AG20443 (cell line): Measurements from ENCODE around the gene E2F3.
"Not testable (repeated sequence)": the region's sequence is repeated elsewhere in the genome, so short reads cannot be mapped to it uniquely, and the experiment has no call there.

Source experiments
- DNase-seq: peaks from one replicate; pipeline ENCODE4 v3.0.0; 2012; ENCODE audit warnings: low spot score, mixed read lengths

The E2F3 gene

GRCh38 chr6:20467437-20467836 lies 65.8 kb downstream of the E2F3 start:
- no peak for DNase-seq

- DNase-seq: no peak
Measured at GRCh38 chr6:20468209-20468608, 66.5 kb downstream of the E2F3 start.

- DNase-seq: no peak
Measured at GRCh38 chr6:20472748-20473147, 71.1 kb downstream of the E2F3 start.

DNA sequence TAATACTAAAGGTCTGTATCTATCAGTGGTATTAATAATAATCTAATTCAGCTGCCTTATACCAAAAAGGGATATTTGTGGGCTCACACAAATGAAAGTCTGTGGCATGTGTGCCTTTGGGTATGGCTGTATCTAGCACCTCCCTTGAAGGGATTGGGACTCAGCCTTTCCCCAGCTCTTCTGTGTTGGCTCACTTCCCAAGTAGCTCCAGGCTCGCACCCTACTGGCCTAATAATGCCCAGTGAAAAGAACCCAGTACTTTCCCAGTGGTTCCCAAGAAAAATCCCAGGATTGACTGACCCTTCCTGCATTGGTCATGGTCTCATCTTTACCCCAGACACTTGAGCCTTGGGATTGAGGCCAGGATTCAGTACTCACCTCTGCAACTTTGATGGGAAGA lies 71.8 kb downstream of the E2F3 start:
- no peak for DNase-seq

- no peak for DNase-seq
Measured at GRCh38 chr6:20474874-20475542, 73.3 kb downstream of the E2F3 start.

DNA sequence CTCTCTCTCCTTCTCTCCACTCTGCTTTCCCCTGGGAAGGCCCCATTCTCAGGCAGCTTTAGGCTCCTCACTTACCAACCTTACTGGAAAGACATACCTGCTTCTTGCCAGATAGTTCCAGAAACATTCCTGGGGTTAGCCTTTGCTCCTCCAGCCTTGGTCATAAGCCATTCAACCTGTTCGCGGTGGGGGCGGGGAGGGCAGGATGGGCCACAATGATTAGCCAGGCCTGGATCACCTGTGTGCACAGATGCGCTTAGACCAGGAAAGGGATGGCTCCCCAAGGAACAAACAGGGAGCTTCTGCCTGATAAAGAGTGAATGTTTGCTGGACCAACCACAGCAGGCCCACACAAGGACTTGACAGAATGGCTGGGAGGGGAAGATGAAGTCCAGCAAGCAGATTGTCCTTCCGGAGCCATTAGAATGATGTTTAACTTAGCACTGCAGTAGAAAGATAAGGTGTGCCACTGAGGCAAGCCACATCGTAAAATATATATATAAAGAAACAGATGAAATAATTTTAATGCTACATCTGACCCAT lies 74.9 kb downstream of the E2F3 start:
- DNase-seq: no peak

DNA sequence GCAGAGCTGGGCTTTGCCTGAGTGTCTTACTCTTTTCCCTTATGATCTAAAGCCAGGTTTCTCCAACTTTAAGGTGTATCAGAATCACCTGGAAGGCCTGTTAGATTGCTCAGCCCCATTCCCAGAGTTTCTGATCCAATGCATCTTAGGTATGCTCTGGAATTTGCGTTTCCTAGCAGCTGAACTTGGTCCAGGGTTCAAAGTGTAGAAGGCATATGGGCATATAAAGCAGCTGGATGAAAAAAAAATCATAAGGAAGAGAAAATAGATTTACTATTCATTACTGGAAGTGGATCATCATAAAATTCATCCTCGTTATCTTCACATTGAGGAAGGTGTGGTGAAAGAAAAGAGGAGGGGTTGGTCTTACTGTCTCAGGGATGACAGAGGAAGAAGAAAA lies 75.8 kb downstream of the E2F3 start:
- DNase-seq: no peak

- DNase-seq: no peak
Measured at GRCh38 chr6:20479060-20479459, 77.4 kb downstream of the E2F3 start.

DNA sequence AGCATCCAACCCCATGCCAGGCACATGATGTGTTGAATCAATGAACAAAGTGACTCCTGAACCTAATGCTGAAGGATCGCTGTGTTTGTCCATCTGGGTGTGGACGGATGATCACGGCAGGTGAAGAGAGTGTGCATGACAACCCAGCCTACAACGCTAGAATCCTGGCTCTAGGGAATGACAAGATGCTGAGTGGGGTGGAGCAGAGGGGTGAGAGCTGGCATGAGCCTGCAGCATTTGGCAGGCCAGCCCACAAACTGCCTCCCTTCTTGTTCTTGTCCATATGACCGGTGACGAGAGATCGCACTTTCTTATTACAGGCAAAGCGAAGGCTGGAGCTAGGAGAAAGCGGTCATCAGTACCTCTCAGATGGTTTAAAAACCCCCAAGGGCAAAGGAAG lies 77.8 kb downstream of the E2F3 start:
- DNase-seq: no peak

DNA sequence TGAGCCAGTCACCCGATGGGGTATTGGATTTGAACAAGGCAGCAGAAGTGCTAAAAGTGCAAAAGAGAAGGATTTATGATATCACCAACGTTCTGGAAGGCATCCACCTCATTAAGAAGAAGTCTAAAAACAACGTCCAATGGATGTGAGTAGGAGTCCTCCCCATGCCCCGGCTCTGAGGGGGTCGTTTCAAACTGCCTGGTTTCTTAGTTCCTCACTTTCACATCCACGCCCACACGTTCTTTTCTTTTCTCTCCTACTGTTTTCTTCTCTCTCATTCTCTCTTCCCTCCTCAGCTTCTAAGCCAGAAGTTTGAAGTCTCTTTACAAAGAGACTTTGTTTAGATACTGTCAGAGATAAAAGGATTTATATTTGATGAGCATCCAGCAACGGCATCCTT lies 79.6 kb downstream of the E2F3 start:
- DNase-seq: no peak

- no peak for DNase-seq
Measured at GRCh38 chr6:20483887-20484497, 82.3 kb downstream of the E2F3 start.

DNA sequence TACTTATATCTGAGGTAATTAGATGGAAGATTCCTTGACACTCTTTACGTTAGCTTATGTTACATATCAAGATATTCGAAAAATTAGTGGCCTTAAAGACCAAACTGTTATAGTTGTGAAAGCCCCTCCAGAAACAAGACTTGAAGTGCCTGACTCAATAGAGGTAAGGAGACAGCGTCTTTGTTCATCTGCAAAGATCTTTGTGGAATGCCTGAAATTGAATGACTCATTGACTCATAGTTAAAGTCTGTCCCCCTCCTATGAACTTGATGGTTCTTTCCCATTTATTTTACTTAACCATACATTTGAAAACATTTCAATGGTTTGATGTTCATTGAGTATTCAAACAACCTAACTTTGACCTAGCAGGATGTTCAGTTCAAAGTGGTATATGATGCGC lies 85.0 kb downstream of the E2F3 start:
- no peak for DNase-seq

GRCh38 chr6:20487669-20488375 lies 86.1 kb downstream of the E2F3 start:
- DNase-seq: no peak

DNA sequence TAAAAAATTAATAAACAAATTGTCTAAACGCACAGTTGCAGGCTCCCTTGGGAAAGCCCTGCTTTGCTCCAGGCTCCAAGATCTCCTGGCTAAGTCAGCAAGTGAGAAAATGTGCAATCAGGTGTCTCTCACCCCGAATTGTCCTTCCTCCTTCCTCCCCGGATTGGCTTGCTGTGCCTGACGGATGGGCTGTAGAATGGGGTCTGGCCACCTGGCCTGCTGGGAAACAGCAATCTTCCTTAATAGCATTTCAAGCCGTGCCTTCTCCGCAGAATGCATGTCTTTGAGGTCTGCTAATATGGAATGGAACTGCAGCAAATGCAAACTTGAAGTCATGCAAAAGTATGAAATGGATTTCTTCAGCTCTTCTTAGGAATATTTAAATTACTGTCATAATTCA lies 88.9 kb downstream of the E2F3 start:
- DNase-seq: no peak

GRCh38 chr6:20492099-20492498 lies 90.4 kb downstream of the E2F3 start:
- no peak for DNase-seq

GRCh38 chr6:20497216-20498040 lies 95.7 kb downstream of the E2F3 start:
- DNase-seq: peak; percentile 75

DNA sequence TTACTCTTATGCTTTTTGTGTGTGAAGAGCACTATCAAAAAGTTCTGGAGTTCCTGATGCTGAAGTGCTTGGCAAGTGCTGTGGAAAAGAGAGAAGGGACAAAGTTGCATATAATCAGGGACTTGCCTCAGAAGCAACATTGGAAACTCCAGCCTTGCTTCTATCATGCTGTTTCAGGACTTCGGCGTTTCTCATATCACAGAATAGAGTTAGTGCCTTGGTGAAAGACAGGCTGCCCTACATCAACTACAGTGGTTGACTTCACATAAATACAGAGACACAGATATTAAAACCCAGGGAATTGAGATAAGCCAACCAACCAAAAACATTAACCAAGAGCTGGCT lies 96.3 kb downstream of the E2F3 start:
- DNase-seq: no peak

DNA sequence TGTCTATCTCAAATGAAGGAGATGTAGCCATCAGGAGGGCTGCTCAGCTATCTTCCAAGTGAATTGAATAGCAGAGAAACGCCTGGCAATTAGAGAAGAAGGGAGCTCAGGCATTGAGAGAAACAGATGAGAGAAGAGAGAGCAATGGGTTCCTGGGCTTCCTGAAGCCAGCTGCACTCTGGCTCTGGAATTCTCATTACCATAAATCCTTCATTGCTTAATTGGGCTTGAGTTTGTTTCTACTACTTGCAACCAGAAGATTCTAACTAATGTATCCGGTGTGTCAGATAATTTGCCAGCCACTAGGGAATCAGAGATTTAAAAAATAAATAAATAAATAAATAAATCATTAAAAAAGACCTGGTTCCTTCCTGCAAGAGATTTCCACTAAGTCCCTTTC lies 107.5 kb downstream of the E2F3 start:
- no peak for DNase-seq

DNA sequence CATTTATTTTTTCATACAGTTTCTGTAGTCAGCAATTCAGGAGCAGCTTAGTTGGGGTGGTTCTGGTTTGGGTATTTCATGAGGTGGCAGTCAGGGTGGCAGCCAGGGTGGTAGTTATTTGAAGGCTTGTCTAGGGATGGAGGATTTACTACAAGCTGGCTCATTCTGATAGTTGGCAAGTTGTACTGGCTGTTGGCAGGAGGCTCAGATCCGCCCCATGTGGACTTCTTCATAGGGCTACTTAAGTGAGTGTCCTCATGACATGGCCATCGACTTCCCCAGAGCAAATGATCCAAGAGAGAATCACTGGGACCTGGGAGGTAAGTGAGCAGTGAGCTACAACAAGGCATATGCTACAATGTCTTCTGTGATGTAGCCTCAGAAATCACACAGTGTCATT lies 110.2 kb downstream of the E2F3 start:
- no peak for DNase-seq

DNA sequence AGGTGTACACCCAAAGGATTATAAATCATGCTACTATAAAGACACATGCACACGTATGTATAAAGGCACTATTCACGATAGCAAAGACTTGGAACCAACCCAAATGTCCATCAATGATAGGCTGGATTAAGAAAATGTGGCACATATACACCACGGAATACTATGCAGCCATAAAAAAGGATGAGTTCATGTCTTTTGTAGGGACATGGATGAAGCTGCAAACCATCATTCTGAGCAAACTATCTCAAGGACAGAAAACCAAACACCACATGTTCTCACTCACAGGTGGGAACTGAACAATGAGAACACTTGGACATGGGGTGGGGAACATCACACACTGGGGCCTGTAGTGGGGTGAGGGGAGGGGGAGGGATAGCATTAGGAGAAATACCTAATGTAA lies 123.5 kb downstream of the E2F3 start:
- not testable (repeated sequence) for DNase-seq

GRCh38 chr6:20529086-20529448 lies 127.4 kb downstream of the E2F3 start:
- DNase-seq: peak; percentile 16

DNA sequence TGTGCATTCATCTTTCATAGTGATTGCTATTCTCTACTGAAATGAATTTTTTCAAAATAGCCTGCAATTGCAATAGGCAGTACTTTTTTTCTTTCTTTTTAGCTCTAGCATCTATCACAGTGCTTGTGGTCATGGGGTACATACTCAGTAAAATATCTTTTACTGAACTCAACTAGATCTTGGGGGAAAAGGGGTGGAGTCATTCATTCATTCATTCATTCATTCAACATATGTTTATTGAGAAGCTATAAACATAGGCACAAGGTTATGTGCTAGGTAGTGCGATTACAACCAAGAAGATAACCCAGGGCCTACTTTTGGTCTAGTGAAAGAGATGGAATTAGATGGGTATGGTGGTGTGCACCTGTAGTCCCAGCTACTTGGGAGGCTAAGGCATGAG lies 131.2 kb downstream of the E2F3 start:
- DNase-seq: no peak
